ENCODE data around the gene TMEM114. TPM values are rescaled to one million over a fixed set of nuclear protein-coding genes. Genes with fewer than 3 reads are reported as not detected.

TMEM114 gene
- total RNA-seq, 2 donors from 2014 or later, result not detected

DNA sequence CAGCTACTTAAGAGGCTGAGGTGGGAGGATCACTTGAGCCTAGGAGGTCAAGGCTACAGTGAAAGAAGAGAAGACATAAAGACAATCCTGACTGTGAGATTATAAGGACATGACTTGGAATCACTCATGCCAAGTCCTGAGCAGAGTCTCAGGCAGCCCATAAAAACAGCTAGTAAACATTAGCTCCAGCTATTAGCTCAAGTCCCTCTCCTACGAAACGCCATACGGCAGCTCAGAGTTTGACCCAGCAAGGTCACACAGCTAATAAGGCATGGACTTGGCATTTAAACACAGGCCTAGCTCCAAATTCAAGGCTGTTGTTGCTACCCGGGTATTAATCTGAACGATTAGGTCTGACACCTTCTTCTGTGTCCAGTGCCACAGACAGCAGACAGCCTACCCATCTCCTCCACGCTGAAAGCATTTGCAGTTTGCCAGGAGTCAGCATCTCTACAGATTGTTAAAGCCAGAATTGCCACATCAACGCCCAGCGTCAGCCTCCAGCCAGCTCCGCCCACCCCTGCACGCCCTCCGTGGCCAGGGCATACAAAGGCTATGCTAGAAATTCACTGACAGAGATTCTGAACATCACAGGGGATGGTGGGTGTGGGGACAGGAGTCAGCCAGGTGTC lies 9.9 kb upstream of the TMEM114 start:
- H3K27ac ChIP-seq, result no peak overlapping the region
- TF ChIP-seq, protein P1, sequence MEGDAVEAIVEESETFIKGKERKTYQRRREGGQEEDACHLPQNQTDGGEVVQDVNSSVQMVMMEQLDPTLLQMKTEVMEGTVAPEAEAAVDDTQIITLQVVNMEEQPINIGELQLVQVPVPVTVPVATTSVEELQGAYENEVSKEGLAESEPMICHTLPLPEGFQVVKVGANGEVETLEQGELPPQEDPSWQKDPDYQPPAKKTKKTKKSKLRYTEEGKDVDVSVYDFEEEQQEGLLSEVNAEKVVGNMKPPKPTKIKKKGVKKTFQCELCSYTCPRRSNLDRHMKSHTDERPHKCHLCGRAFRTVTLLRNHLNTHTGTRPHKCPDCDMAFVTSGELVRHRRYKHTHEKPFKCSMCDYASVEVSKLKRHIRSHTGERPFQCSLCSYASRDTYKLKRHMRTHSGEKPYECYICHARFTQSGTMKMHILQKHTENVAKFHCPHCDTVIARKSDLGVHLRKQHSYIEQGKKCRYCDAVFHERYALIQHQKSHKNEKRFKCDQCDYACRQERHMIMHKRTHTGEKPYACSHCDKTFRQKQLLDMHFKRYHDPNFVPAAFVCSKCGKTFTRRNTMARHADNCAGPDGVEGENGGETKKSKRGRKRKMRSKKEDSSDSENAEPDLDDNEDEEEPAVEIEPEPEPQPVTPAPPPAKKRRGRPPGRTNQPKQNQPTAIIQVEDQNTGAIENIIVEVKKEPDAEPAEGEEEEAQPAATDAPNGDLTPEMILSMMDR (IDR thresholded peaks at IDR 0.05), result no peak
- no peak for TF ChIP-seq POLR2A (IDR thresholded peaks at IDR 0.05)
- no peaks in the 10 kb centered on the region for H3K4me1 ChIP-seq
- DNase-seq (no peak), ATAC-seq (no peak)
- H3K9me3 ChIP-seq, result peaks cover 0 to 9% (median 0%) of the 10 kb centered on the region in 3 donors
- 67% methylated on average over 7 to 11 of the region's 11 CpGs for WGBS, 2 donors
- no peaks in the 10 kb centered on the region for H3K36me3 ChIP-seq (replicated peaks in 1 of 2; ENCODE audit: insufficient read depth in 1 of 2, low read depth in 2 of 2)
- H3K27me3 ChIP-seq, result no peaks in the 10 kb centered on the region
- no peak overlapping the region for H3K4me3 ChIP-seq
- intact Hi-C loops (cut with DNase I), result no loop called here

DNA sequence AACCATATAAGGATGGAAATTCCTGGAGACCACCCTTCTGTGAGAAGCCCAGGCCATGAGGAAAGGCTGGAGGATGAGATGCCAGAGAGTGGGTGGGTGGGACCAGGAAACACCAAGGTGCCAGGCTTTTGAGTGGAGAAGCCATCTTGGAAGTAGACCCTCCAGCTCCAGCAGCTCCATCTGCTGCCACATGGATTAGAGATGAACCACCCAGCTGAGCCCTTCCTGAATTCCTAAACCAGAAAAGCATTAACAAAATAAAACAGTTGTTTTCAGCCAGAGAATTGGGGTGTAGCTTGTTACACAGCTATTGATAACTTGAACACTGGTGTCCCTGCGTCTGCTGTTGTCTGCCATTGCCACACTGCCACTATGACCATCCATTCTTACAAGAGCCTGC lies 6.3 kb upstream of the TMEM114 start:
- Histone ChIP-seq H3K9me3 (peaks cover 0 to 9% (median 0%) of the 10 kb centered on the region in 3 donors), H3K36me3 (replicated peaks in 1 of 2; ENCODE audit: insufficient read depth in 1 of 2, low read depth in 2 of 2) (no peaks in the 10 kb centered on the region), H3K27ac (no peak overlapping the region), H3K27me3 (no peaks in the 10 kb centered on the region), H3K4me3 (no peak overlapping the region), H3K4me1 (no peaks in the 10 kb centered on the region)
- no peak for DNase-seq
- 90 to 100% methylated on average over 1 of the region's 1 CpG for WGBS, 2 donors
- no peak for ATAC-seq
- intact Hi-C loops (cut with DNase I), result no loop called here
- TF ChIP-seq POLR2A (IDR thresholded peaks at IDR 0.05), result no peak
- TF ChIP-seq, protein P1 (IDR thresholded peaks at IDR 0.05), result no peak

DNA sequence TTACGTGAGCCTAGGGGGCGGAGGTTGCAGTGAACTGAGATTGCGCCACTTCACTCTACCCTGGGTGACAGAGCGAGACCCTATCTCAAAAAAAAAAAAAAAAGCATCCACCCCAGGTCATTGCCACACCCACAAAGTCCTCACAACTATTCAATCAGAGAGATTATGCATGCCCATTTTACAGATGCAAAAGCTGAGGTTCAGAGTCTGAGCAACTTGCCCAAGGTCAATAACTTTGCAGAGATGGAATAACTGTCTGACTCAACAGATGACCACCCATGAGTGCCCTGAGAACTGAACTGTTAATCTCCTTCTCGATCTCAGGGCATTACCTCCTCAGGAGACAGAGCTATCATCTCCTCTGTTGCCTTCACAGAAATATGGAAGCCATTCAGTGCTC lies 5.5 kb upstream of the TMEM114 start:
- DNase-seq (no peak), ATAC-seq (no peak)
- H3K4me1 ChIP-seq, result no peaks in the 10 kb centered on the region
- no peaks in the 10 kb centered on the region for H3K27me3 ChIP-seq
- intact Hi-C loops (cut with DNase I), result no loop called here
- H3K36me3 ChIP-seq (replicated peaks in 1 of 2; ENCODE audit: insufficient read depth in 1 of 2, low read depth in 2 of 2), result no peaks in the 10 kb centered on the region
- peaks cover 0 to 9% (median 0%) of the 10 kb centered on the region in 3 donors for H3K9me3 ChIP-seq
- TF ChIP-seq POLR2A (IDR thresholded peaks at IDR 0.05), result no peak
- TF ChIP-seq, protein P1 (IDR thresholded peaks at IDR 0.05), result no peak
- H3K27ac ChIP-seq, result no peak overlapping the region
- WGBS, 2 donors, result 74 to 94% methylated on average over 4 to 5 of the region's 5 CpGs
- no peak overlapping the region for H3K4me3 ChIP-seq

DNA sequence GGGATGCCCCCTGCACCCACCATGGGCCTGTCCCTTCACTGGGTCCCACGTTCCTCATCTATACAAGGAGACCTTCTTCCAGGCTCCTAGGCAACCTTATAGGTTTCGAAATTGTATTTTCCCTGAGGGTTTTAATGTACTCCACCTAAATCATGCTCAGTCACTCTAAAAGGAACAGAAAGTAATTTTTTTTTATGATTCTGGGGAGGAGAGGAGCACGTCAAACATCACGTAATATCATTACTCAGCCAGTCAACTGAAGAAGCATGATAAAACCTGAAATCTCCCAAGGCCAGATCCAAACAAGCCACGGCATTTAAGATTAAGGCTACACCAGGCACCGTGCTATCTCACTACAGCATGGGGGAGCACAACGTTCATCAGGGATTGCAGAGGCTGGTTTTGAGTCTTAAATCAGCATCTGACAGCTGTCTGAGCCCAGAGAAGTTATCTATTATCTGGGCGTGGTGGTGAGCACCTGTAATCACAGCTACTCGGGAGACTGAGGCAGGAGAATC lies 3.9 kb upstream of the TMEM114 start:
- ATAC-seq, result no peak
- no peak for TF ChIP-seq POLR2A (IDR thresholded peaks at IDR 0.05)
- TF ChIP-seq, protein P1 (IDR thresholded peaks at IDR 0.05), result no peak

DNA sequence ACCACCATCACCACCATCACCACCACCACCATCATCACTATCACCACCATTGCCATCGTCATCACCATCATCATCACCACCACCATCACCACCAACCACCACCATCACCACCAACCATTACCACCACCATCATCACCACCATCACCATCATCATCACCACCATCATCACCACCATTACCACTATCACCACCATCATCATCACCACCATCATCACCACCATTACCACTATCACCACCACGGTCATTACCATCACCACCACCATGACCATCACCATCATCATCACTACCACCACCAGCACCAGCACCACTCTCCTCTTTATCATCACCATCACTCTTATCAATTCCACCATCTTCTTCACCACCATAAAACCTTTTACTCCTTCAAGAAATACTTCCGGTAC lies 1.1 kb upstream of the TMEM114 start:
- ATAC-seq (no peak), DNase-seq (no peak)
- no peak for TF ChIP-seq POLR2A (IDR thresholded peaks at IDR 0.05)
- TF ChIP-seq, protein P1 (IDR thresholded peaks at IDR 0.05), result no peak
- H3K4me1 ChIP-seq, result peaks cover 16% of the 10 kb centered on the region
- intact Hi-C loops (cut with DNase I), result no loop called here
- no peaks in the 10 kb centered on the region for H3K36me3 ChIP-seq (replicated peaks in 1 of 2; ENCODE audit: insufficient read depth in 1 of 2, low read depth in 2 of 2)
- peaks cover 5 to 25% of the 10 kb centered on the region in 2 donors for H3K27me3 ChIP-seq
- 94 to 96% methylated on average over 3 of the region's 3 CpGs for WGBS, 2 donors
- no peak overlapping the region for H3K27ac ChIP-seq
- peaks cover 0 to 3% (median 0%) of the 10 kb centered on the region in 3 donors for H3K9me3 ChIP-seq
- no peak overlapping the region for H3K4me3 ChIP-seq

More for the DNA sequence above, 3.9 kb upstream of the TMEM114 start:
- H3K4me3 ChIP-seq, result no peak overlapping the region
- WGBS, 2 donors, result 50 to 51% methylated on average over 8 to 9 of the region's 9 CpGs
- H3K27ac ChIP-seq, result no peak overlapping the region
- no peaks in the 10 kb centered on the region for H3K36me3 ChIP-seq (replicated peaks in 1 of 2; ENCODE audit: insufficient read depth in 1 of 2, low read depth in 2 of 2)
- no peak for DNase-seq
- intact Hi-C loops (cut with DNase I), result no loop called here
- H3K9me3 ChIP-seq, result peaks cover 0 to 9% (median 0%) of the 10 kb centered on the region in 3 donors
- peaks cover 5 to 15% of the 10 kb centered on the region in 2 donors for H3K27me3 ChIP-seq
- H3K4me1 ChIP-seq, result peaks cover 12% of the 10 kb centered on the region
